Mucosa of rectum (tissue), 2 donors: ENCODE data around the gene UGT1A9.

Experiments
- H3K27ac ChIP-seq, 2 donors: one replicate each; pipeline ENCODE4 v1.7.0; 2013; ENCODE audit warnings: inconsistent platforms in 2 of 2, low read depth in 2 of 2, low read length in 2 of 2
- H3K27me3 ChIP-seq, 2 donors: one replicate each; pipeline ENCODE4 v1.7.0; 2013; ENCODE audit warnings: low read length in 2 of 2; ENCODE audit not compliant: control insufficient read depth in 2 of 2, insufficient read depth in 2 of 2
- H3K36me3 ChIP-seq, 2 donors: one replicate each; pipeline ENCODE4 v1.7.0; 2013; ENCODE audit warnings: low read length in 2 of 2; ENCODE audit not compliant: control insufficient read depth in 2 of 2, insufficient read depth in 2 of 2
- H3K4me1 ChIP-seq, 2 donors: one replicate each; pipeline ENCODE4 v1.7.0; 2013; ENCODE audit warnings: low read length in 2 of 2, mild to moderate bottlenecking in 1 of 2; ENCODE audit not compliant: control insufficient read depth in 2 of 2, insufficient read depth in 2 of 2
- H3K4me3 ChIP-seq, 2 donors: one replicate each; pipeline ENCODE4 v1.7.0; 2013; ENCODE audit warnings: low read length in 2 of 2
- H3K9ac ChIP-seq, 2 donors: one replicate each; pipeline ENCODE4 v1.7.0; 2013; ENCODE audit warnings: low read length in 2 of 2, low read depth in 1 of 2, mild to moderate bottlenecking in 1 of 2
- H3K9me3 ChIP-seq, 2 donors: one replicate each; pipeline ENCODE4 v1.7.0; 2013; ENCODE audit warnings: low read length in 2 of 2; ENCODE audit not compliant: control insufficient read depth in 2 of 2
- donor health status: healthy.
- donor health status: Normal muscosa, but diverticular disease.

UGT1A9 gene

DNA sequence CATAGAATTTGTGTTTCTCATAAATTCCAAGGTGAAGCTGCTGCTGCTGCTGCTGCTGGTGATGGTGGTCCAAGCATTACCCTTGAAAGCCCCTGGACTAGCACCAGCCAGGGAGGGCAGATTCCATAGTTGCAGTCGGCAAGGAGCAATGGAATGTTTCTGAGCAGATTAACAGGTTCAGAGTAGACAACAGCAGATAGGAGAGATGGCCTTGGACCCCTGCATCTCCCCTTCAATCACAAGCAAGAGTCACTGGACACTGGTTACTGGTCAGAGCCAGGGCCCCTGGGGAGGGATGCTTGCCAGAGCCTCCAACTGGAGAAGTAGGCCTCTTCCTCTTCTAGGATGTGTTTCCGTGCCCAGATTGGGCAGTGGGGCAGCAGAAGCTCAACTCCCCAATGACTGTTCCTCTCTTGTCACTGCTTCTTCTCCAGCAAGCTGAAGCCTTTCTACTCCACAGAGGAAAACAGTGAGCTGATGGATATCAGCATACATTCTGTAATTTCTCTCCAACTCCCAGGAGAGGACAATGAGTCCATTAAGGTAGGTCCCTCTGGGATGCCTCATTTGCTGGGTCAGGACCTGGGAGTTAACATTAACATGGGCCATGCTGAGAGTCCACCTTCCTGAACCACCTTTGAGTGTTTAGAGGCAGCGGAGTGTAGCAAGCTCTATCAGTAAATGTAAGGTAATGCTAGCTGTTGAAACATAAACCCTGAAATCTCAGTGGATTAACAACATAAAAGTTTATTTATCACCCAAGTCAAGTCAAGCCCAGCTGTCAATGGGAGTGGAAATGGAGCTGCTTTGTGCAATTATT lies 141.7 kb downstream of the UGT1A9 start:
- H3K4me1 ChIP-seq = no peaks in the 10 kb centered on the region
- no peak overlapping the region for H3K27ac ChIP-seq
- H3K27me3 ChIP-seq = peaks cover 0 to 4% of the 10 kb centered on the region in 2 donors
- H3K9ac ChIP-seq = no peak overlapping the region
- no peak overlapping the region for H3K4me3 ChIP-seq
- H3K9me3 ChIP-seq = no peaks in the 10 kb centered on the region
- no peaks in the 10 kb centered on the region for H3K36me3 ChIP-seq

DNA sequence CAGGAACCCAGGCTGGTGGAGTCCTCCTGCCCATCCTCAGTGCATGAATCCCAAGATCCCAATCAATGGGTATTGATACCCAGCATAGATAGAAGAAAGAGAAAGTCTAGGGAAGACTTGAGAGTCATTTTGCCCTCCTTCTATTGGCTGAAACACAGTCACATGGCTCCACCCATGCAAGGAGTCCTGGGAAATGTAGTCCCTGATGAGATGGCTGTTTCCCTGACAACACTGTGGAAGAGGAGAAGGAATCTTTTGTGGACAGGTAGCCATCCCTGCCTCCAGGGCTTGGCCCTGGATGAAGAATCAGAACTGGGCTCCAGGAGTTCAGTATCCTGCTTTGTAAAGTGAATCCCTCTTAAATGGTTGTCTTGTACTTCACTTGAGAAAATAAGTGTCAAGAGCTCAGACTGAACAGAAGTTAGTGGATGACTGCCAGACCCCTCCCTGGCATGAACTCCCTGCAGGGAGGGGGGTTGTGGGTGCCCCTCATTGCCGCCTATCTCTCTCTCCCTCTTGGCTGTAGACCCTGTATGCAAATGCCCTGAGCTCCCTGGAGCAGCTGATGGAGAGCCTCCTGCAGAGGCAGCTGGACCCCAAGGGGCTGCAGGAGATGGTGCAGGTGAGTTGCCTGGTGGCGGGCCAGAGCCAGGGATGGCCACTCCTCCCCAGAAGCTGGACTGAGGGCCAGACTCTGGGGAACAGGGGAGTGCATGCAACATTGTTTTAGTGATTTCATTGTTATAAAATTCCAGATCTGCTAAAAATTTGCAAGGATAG lies 142.5 kb downstream of the UGT1A9 start:
- H3K9ac ChIP-seq = no peak overlapping the region
- peaks cover 0 to 2% of the 10 kb centered on the region in 2 donors for H3K27me3 ChIP-seq
- H3K4me3 ChIP-seq = no peak overlapping the region
- H3K4me1 ChIP-seq = no peaks in the 10 kb centered on the region
- H3K9me3 ChIP-seq = no peaks in the 10 kb centered on the region
- H3K36me3 ChIP-seq = no peaks in the 10 kb centered on the region
- no peak overlapping the region for H3K27ac ChIP-seq

- Histone ChIP-seq H3K36me3 (no peaks in the 10 kb centered on the region), H3K4me1 (no peaks in the 10 kb centered on the region), H3K9me3 (no peaks in the 10 kb centered on the region), H3K9ac (no peak overlapping the region), H3K27me3 (peaks cover 0 to 2% of the 10 kb centered on the region in 2 donors), H3K27ac (no peak overlapping the region), H3K4me3 (no peak overlapping the region)
These were observed 144.2 kb downstream of the UGT1A9 start for GRCh38 chr2:233815861-233816260.

DNA sequence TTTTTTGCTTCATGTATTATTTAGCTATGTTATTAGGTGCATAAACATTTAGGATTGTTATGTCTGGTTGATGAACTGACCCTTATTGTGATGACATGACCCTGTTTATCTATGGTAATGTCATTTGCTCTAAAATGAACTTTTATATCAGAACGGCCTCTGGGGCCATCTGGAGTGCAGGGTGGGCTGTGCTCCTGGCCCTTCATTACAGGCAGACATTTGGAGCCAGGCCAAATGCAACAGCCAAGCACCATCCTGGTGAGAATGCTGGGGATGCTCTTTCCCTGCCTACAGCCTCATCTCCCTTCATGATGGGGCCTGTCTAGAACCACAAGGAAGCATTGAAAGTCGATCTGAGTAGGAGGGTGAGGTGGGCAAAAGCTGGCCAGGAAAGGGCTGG lies 144.6 kb downstream of the UGT1A9 start:
- no peaks in the 10 kb centered on the region for H3K36me3 ChIP-seq
- no peak overlapping the region for H3K9ac ChIP-seq
- no peak overlapping the region for H3K27ac ChIP-seq
- H3K9me3 ChIP-seq = no peaks in the 10 kb centered on the region
- H3K27me3 ChIP-seq = peaks cover 0 to 2% of the 10 kb centered on the region in 2 donors
- no peaks in the 10 kb centered on the region for H3K4me1 ChIP-seq
- H3K4me3 ChIP-seq = no peak overlapping the region

GRCh38 chr2:233816771-233817170 lies 145.1 kb downstream of the UGT1A9 start:
- H3K36me3 ChIP-seq = no peaks in the 10 kb centered on the region
- no peak overlapping the region for H3K9ac ChIP-seq
- no peaks in the 10 kb centered on the region for H3K9me3 ChIP-seq
- H3K4me1 ChIP-seq = no peaks in the 10 kb centered on the region
- H3K27me3 ChIP-seq = peaks cover 0 to under 1% of the 10 kb centered on the region in 2 donors
- H3K27ac ChIP-seq = no peak overlapping the region
- H3K4me3 ChIP-seq = no peak overlapping the region

DNA sequence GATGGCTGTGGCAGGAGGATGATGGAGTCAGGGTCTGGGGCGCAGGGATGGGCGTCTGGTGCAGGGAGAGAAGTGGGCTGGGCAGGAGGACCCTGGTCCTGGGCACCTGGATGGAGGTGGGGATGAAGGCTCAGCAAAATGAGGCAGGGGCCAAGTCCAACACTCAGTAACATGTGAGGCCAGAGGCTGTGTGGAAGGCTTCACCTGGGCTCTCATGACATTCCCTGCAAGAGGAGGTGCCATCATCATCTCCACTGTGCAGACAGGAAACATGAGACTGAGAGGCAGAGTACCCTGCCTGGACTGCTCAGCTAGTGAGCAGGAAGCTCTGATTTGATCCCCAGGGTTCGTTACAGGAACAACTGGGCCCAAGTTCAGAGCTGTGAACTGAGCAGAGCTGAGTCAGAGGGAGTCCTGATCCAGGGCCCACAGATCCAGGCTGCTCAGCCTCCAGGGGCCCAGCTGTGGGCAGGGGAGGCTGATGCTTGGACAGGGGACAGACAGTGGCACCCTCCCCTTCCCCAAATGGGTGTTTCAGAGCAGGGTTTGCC lies 145.7 kb downstream of the UGT1A9 start:
- Histone ChIP-seq H3K27me3 (no peaks in the 10 kb centered on the region), H3K4me1 (no peaks in the 10 kb centered on the region)

GRCh38 chr2:233817995-233818638 lies 146.4 kb downstream of the UGT1A9 start:
- no peaks in the 10 kb centered on the region for H3K36me3 ChIP-seq
- H3K9me3 ChIP-seq = no peaks in the 10 kb centered on the region
- H3K27me3 ChIP-seq = no peaks in the 10 kb centered on the region
- no peak overlapping the region for H3K27ac ChIP-seq
- H3K9ac ChIP-seq = no peak overlapping the region
- no peak overlapping the region for H3K4me3 ChIP-seq
- no peaks in the 10 kb centered on the region for H3K4me1 ChIP-seq

More for the DNA sequence above, 145.7 kb downstream of the UGT1A9 start:
- H3K9me3 ChIP-seq = no peaks in the 10 kb centered on the region
- no peak overlapping the region for H3K4me3 ChIP-seq
- no peak overlapping the region for H3K27ac ChIP-seq
- H3K9ac ChIP-seq = no peak overlapping the region
- no peaks in the 10 kb centered on the region for H3K36me3 ChIP-seq

DNA sequence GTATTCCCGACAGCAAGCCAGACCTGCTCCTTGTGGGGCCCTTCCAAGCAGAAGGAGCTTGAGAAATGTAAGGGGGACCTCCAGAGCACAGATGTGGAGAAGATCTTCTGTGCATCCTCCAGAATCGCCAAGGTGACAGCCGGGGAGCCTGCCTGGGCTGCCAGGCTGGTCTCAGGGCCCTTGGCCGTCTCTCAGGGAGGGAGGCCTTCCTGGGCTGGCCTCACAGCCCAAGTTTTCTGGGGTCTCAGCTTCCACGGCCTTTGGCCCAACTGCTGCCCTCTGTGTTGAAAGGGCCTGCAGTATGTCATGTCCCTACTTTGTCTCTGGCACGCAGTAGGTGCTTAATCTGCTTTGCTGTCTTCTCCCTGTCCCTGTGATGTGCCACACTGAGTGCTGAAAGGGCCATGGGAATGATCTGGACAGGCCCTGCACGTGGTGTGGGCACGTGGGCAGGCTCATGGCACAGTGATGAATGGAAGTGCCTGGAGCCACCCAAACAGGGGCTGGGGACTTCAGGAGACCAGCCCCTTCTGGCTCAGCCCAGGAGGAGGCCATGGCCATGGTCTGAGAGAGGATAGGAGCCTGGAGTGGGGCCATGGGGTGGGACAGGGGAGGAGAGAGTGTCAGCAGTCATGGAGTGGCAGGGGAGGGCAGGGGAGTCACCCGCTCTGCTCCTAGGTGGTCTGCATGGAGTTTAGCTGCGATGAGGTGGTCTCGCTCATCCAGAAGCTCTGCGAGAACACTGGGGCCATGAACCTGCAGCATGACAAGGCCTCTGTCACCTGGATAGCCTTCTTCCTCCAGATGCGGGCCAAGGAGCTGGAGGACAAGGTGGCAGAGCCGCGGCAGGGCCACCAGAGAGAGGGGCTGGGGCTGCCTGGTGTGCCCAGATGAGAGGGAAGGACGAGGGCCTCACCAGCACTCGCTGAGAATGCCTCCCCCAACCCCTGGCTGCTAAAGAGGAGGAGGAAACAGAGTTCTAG lies 147.2 kb downstream of the UGT1A9 start:
- no peaks in the 10 kb centered on the region for H3K9me3 ChIP-seq
- no peak overlapping the region for H3K27ac ChIP-seq
- no peaks in the 10 kb centered on the region for H3K4me1 ChIP-seq
- no peaks in the 10 kb centered on the region for H3K36me3 ChIP-seq
- H3K27me3 ChIP-seq = no peaks in the 10 kb centered on the region
- H3K9ac ChIP-seq = no peak overlapping the region
- no peak overlapping the region for H3K4me3 ChIP-seq
